Right lobe of liver (tissue), 6 donors: ENCODE data around the gene TAS2R41. TPM values are rescaled to one million over a fixed set of nuclear protein-coding genes. Genes with fewer than 3 reads are reported as not detected.

Experiments
- ATAC-seq, 4 donors: fragments of 200-7000 bp; cut with Tn5 transposase; one replicate each; pipeline ENCODE4 v1.9.1; 2020; ENCODE audit warnings: mild to moderate bottlenecking in 4 of 4, moderate library complexity in 4 of 4
- DNase-seq, 3 donors: peaks; one replicate each; pipeline ENCODE4 v3.0.0-alpha.2; 2020
- H3K27ac ChIP-seq, 3 donors: fragments of 200-600 bp; one replicate each; pipeline ENCODE4 v1.8.0; 2022
- H3K27me3 ChIP-seq, 2 donors: fragments of 200-600 bp; one replicate each; pipeline ENCODE4 v1.8.0; 2022
- H3K36me3 ChIP-seq, 4 donors: fragments of 200-600 bp; sonication (generic) in 1 of 4; one replicate each; pipeline versions ENCODE4 v1.5.1 to v1.8.0; 2017 to 2022; ENCODE audit warnings: control low read depth in 1 of 4
- H3K4me1 ChIP-seq, 4 donors: fragments of 200-600 bp; sonication (generic) in 1 of 4; one replicate each; pipeline versions ENCODE4 v1.5.1 to v1.8.0; 2017 to 2022; ENCODE audit warnings: control low read depth in 1 of 4
- H3K4me3 ChIP-seq, 3 donors: fragments of 200-600 bp; one replicate each; pipeline ENCODE4 v1.8.0; 2022
- H3K9me3 ChIP-seq, 4 donors: fragments of 200-600 bp; sonication (generic) in 1 of 4; one replicate each; pipeline versions ENCODE4 v1.5.1 to v1.8.0; 2017 to 2022; ENCODE audit warnings: control low read depth in 1 of 4
- CTCF ChIP-seq, 4 donors: fragments of 200-600 bp in 3 of 4; fragments of 450-650 bp in 1 of 4; IDR thresholded peaks; one replicate each; pipeline versions ENCODE4 v1.5.1 to v1.8.0; 2016 to 2022; ENCODE audit warnings: antibody characterized with exemption in 4 of 4, mild to moderate bottlenecking in 2 of 4
- POLR2A ChIP-seq: fragments of 450-650 bp; IDR thresholded peaks from one replicate; pipeline ENCODE4 v1.6.1; 2017; ENCODE audit warnings: antibody characterized with exemption, mild to moderate bottlenecking
- WGBS: methylation state at CpG from one replicate; pipeline ENCODE4 v1.1.6; 2018; ENCODE audit warnings: low coverage, low lambda C conversion rate; ENCODE audit not compliant: insufficient coverage; ENCODE audit errors: missing lambda C conversion rate; 5-methylcytosine and 5-hydroxymethylcytosine counted together
- intact Hi-C, 2 donors: fragments of 100-400 bp; cut with DNase I; formaldehyde crosslinking; loops; one replicate each; pipeline versions ENCODE4 v1.11.2 to v1.14.1; 2022
- total RNA-seq, 6 experiments: library from RNA; depleted of rRNA in 2 of 6; stranded (reverse); fragments of >200 nt in 2 of 6; fragmentation: NEBNext Ultra II Directional in 3 of 6; extraction: Animal tissue kit (Norgen Biotek cat#: 25700) in 3 of 6; gene quantifications; one replicate each; pipeline versions ENCODE4 v1.1.0 to v1.2.4, GENCODE V29; 2016 to 2023
- donor health status: DM: no; HTN: yes; CAD: no.
- donor health status: DM: no; HTN: no; CAD: no.
- donor health status: DM: no; HTN: no; CAD: no.
- donor health status: DM: no; HTN: yes; CAD: no.
- donor health status: DM: no; HTN: yes; CAD: no.

Gene TAS2R41
- total RNA-seq, 6 experiments from 2014 or later, result not detected

GRCh38 chr7:143487061-143487460 is 9.4 kb downstream of the TAS2R41 start:
- Histone ChIP-seq H3K4me1 (peaks cover 0 to 11% (median 2%) of the 10 kb centered on the region in 4 donors), H3K9me3 (no peaks in the 10 kb centered on the region), H3K27me3 (no peaks in the 10 kb centered on the region), H3K36me3 (no peaks in the 10 kb centered on the region), H3K4me3 (no peak overlapping the region), H3K27ac (peak overlapping the region; percentile 12 to 39 (median 25))
- intact Hi-C loops, result no loop called here
- WGBS, result 10% methylated on average over 2 of the region's 2 CpGs
- ATAC-seq (no peak), DNase-seq (no peak)
- no peak for TF ChIP-seq CTCF (IDR thresholded peaks at IDR 0.05)
- no peak for TF ChIP-seq POLR2A

DNA sequence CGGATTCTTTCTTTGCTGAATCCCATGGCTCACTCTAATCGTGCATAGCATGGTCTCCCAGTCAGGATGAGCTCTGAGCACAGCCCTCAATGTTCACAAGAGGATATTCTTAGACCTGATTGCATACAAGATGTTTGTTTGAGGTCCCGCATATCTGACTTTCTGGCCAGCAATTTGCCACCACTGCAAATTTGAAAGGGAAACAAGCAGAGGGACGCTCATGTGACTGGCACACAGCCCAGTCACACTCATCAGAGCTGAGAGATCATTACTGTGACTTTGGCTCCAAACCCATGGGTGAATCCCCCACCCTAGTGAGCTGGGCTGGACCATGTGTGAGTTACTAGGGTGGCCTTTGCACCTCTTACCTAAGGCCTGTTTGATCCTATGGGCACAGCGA is 9.9 kb downstream of the TAS2R41 start:
- no peaks in the 10 kb centered on the region for H3K27me3 ChIP-seq
- TF ChIP-seq CTCF (IDR thresholded peaks at IDR 0.05) (no peak), POLR2A (peak; percentile 16)
- intact Hi-C loops, result no loop called here
- no peaks in the 10 kb centered on the region for H3K9me3 ChIP-seq
- WGBS, result 8% methylated on average over 5 of the region's 5 CpGs
- peak; percentile 81 to 93 (median 87) for DNase-seq
- no peak overlapping the region for H3K4me3 ChIP-seq
- peak overlapping the region; percentile 12 to 41 (median 25) for H3K27ac ChIP-seq
- peaks cover 0 to 11% (median 2%) of the 10 kb centered on the region in 4 donors for H3K4me1 ChIP-seq
- H3K36me3 ChIP-seq, result no peaks in the 10 kb centered on the region
- ATAC-seq, result peak; percentile 90 to 92 (median 91)

- DNase-seq, result peak in 2 of 3 donors; percentile 33 to 54
Observed at GRCh38 chr7:143490717-143491306, 13.1 kb downstream of the TAS2R41 start.

DNA sequence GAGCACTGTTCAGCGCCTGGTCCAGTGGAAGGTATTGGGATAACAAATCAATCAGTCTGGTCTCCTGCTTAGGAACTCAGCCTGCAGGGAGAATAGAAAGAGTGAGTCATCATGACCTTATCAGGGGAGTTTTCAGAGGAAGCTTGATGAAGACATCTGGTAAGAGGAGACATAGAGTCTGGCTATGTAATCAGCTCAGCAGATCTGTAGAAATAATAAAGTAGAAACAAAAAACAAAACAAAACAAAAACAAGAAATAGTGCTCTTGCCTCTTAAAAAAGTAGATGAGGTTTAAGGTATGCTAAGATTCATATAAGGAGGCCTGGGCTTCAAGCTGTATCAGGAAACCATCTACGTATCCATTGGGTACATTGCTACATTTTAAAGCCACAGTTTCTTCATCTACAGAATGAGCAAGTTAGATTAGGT is 14.4 kb downstream of the TAS2R41 start:
- H3K27me3 ChIP-seq, result no peaks in the 10 kb centered on the region
- peaks cover 0 to 8% (median 2%) of the 10 kb centered on the region in 4 donors for H3K4me1 ChIP-seq
- H3K27ac ChIP-seq, result no peak overlapping the region
- H3K4me3 ChIP-seq, result no peak overlapping the region
- intact Hi-C loops, result no loop called here
- TF ChIP-seq CTCF (IDR thresholded peaks at IDR 0.05) (no peak), POLR2A (no peak)
- 72% methylated on average over 2 of the region's 2 CpGs for WGBS
- DNase-seq, result no peak
- ATAC-seq, result peak in 3 of 4 donors; percentile 22 to 53 (median 42)
- H3K9me3 ChIP-seq, result no peaks in the 10 kb centered on the region
- H3K36me3 ChIP-seq, result no peaks in the 10 kb centered on the region

More at GRCh38 chr7:143490717-143491306, 13.1 kb downstream of the TAS2R41 start:
- H3K4me1 ChIP-seq, result peaks cover 0 to 11% (median 2%) of the 10 kb centered on the region in 4 donors
- H3K27ac ChIP-seq, result no peak overlapping the region
- H3K36me3 ChIP-seq, result no peaks in the 10 kb centered on the region
- no peak overlapping the region for H3K4me3 ChIP-seq
- intact Hi-C loops, result no loop called here
- peak; percentile 39 to 72 (median 61) for TF ChIP-seq CTCF (IDR thresholded peaks at IDR 0.05)
- TF ChIP-seq POLR2A, result no peak
- H3K9me3 ChIP-seq, result no peaks in the 10 kb centered on the region
- peak; percentile 61 to 68 (median 62) for ATAC-seq
- no peaks in the 10 kb centered on the region for H3K27me3 ChIP-seq
- WGBS, result 100% methylated on average over 1 of the region's 1 CpG
